ENCODE data around the gene RSPO1.
"Not testable (repeated sequence)": the region's sequence is repeated elsewhere in the genome, so short reads cannot be mapped to it uniquely, and the experiment has no call there.

Gene RSPO1

DNA sequence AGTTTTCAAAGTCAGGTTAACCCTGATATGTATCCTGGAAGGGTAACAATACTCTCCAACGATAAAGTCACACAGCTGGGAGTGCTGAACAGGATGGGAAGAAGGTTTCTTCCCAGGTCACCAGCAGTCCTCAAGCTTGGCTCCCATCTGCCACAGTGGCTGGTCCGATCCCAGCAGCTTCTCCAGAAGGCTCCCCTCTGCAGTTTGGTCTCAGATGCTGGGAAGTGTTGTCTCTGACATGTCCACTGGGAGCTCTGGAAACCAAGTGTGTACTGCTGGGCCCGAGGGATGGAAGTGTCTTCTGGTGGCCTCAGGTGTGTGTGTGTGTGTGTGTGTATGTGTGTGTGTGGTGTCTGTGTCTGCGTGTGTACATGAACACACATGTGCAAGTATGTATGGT, 22.5 kb downstream of the RSPO1 start:
- DNase-seq = no peak

- no peak for DNase-seq
These were observed 24.7 kb downstream of the RSPO1 start for GRCh38 chr1:37609994-37610393.

DNA sequence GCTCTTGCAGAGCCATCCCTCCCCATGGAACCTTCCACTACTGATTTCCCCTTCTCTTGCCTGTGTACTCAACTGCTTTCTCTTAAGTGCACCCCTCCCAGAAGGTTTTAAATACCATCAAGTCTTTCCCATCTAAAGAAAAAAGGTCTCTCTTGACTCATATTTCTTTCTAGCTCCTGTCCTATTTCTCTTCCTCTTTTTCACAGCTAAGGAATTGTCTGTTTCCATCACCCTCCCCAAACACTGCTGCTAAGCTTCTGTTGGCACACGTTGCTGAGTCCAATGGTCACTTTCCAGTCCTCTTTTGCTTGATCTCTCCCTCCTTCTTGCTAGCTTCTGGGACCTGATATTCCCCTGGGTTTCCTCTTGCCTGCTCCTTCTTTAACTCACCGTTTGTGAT, 25.7 kb downstream of the RSPO1 start:
- DNase-seq = no peak

- no peak for DNase-seq
These were observed 28.0 kb downstream of the RSPO1 start for GRCh38 chr1:37606481-37607263.

GRCh38 chr1:37605806-37606474, 28.8 kb downstream of the RSPO1 start:
- no peak for DNase-seq

DNA sequence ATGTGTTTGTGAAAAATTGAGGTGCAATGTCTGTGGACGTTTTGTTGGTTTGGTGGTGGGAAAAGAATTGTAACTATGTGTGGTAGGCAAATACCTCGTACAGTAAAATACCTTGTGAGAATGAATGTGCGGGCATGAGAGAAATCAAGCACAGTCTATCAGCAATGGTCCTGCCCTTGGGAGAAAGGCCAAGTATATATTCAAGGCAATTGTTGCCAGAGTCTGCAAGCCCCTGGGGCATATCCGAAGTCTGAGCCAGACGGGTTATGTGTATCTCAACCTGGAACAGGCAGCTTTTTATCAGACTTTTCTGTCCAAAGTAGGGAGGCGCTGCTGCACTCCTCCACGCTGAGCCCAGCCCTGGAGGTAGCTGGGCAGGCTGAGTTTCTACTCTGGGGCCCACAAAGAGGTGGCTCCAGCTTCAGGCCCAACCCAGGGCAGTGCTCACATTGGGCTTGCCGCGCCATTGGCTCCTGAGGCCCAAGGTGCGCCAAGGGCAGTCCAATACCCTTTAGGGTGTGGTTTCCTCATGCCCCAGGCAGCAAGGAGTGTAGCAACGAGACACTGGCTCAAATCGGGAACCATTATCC, 29.5 kb downstream of the RSPO1 start:
- DNase-seq = no peak

DNA sequence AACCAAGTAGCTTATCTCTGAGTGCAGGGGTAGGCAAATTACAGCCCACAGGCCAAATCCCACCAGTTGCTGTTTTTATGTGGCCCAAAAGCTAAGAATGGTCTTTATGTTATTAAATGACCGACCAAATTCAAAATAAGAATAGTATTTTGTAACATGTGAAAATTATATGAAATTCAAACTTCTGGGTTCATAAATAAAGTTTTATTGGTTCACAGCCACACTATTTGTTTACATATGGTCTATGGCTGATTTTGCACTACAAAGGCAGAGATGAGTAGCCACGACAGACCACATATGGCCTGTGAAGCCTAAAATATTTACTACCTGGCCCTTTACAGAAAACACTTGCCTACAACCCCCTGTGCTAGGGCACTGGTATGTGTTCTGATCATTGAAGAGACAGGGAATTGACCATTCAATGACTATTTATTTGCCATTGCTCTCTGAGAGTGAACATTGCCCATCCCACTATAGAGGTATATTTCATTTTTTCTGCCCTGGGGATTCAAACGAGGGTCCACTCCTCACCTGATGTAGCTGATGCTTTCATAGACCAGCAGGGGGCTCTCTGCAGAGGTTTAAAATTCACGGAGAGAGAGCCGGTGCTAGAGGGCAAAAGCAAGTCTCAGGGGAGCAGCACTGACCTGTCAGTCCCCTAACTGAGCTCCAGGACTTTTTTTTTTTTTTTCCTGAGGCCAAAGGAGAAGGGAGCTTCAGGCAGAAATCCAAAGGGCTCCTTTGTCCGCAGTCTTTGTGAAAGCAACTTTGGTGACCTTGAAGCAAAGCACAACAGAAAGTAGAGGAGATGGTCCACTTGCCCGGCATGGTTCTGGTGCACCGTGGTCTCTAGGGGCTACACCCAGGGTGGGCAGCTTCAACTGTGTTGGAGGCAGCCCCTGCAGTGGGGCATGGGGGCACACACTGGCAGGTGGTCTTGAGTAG, 31.7 kb downstream of the RSPO1 start:
- DNase-seq = peak; percentile 23

DNA sequence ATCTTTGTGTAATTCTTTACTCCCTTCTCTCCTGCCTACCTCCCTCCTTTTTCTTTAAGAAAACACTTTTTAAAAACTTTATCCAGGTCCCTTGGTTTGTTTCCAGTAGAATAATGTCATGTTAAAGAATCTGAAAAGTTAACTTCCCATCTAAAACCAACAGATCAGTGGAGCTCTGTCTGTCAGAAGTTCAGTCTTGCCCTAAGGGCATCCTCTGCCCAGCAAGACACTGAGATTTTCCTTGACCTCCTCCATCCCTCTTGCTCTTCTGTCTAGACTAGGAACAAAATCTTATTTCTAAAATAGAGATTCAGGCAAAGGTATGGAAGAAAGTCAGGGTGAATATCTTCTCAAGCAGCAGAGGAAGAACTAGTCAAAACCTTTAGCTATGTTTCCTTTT, 33.3 kb downstream of the RSPO1 start:
- DNase-seq = no peak

- DNase-seq = no peak
These were observed 34.8 kb downstream of the RSPO1 start for GRCh38 chr1:37599940-37600339.

- DNase-seq = no peak
These were observed 38.5 kb downstream of the RSPO1 start for GRCh38 chr1:37596182-37596667.

DNA sequence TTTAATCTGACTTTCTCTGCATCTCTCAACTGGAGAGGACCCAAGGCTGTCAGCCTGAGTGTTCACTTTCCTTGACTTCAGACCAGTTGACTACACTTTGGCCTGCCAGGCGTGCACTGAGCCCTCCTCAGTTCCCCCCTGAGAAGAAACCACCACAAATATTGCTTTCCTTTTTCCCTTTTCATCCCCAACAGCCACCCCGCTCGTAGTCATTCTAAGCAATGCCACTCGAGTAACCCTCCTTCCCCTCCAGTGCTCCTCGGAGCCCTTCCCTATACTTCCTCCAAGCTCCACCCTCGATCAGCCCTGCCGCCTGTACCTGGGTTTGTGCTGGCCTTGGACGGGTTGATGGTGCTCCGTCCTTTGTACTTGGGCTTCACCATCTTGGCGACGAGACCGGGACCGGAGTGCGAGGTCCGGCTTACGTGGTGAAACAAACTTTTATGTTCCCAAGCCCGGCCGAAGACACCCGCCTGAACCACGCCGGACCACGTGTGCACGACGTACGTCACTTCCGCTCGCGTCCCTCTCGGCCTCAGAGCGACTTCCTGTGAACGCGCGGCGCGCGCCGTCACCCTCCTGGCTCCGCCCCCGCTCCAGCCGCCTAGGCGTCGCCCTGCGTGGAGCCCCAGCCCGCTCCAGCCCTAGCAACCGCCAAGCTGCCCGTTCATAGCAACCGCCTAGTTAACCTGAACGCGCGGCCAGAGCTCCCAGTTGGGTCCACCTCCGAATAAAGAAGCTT, 39.1 kb downstream of the RSPO1 start, which contains the start of gene GNL2:
TSS of gene GNL2 (minus strand) at position 498 of the 742 bp plus-strand sequence. CDS start at position 383, 115 bp downstream.
- peak; percentile 96 for DNase-seq

- DNase-seq = no peak
These were observed 41.0 kb downstream of the RSPO1 start for GRCh38 chr1:37593726-37594125.

DNA sequence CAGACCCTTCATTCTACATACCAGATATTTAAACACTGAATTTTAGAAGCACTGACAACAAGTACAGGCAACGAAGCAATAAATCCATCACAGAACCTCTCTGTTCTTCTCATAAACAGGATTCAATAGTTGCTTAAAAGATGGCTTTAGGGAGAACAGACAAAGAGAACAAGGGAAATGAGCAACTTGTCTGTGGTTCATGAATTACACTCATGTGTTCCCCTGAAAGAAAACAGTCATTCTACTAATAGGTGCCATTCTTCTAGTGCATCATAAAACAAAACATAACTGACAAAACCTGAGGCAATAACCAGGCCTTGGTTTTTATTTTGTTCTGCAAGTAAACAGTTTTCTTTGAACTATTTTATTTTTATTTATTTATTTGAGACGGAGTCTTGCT, 45.8 kb downstream of the RSPO1 start:
- no peak for DNase-seq

DNA sequence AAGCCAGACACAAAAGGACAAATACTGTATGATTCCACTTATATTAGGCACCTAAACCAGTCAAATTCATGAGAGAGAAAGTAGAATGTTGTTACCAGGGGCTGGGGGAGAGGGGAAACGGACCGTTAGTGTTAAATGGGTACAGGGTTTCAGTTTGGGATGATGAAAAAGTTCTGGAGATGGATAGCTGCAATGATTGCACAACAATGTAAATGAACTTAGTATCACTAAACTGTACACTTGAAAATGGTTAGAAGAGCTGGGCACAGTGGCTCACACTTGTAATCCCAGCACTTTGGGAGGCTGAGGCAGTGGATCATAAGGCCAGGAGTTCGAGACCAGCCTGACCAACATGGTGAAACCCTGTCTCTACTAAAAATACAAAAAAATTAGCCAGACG, 50.1 kb downstream of the RSPO1 start:
- not testable (repeated sequence) for DNase-seq

DNA sequence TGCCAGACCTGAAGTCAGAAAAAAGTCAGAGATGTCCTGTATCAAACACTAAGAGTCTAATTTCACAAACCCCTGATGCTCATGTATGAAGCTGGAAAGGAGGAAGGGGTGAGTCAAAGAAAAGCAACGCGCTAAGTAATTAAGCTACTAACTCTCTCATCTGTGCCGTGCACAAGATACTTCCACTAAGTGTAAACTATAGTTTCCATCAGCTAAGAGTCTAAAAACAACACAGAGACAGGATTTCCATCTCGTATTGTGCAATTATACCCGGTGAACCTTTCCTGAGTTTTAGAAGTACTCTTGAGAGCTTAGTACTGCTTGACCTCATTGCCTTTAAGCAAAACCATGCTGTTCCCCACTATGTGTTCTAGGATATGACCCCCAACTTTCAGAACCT, 59.0 kb downstream of the RSPO1 start:
- DNase-seq = no peak

DNA sequence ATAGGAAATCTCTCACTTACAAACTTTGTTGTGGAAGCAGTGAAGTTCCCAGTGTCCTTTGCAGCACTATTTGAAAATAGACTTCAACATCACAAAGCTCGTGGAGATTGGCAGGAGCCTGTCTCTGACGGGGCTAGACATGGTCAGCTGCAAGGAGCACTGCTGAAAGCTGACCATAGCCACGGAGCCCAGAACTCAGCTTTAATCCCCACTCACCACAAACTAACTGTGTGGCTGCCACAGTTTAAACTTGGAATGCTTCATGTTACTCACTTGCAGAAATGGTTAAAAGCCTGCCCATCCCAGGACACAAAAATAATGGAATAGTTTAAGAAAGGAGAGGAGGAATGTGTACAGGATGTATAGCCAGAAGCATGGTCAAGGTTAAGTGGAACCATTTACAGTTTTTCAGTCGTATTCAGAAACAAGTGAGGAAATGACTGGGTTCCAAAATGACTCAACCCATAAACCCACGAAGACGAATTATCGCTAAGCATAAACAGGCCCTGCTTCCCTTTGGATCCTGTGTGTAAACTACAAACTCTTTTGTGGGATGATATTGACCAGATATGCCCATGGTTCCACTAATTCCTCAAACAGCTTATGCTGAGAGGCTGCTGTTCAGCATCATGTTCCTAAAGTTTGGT, 59.7 kb downstream of the RSPO1 start:
- no peak for DNase-seq

GRCh38 chr1:37570528-37571334, 64.0 kb downstream of the RSPO1 start:
- no peak for DNase-seq

- no peak for DNase-seq
These were observed 67.7 kb downstream of the RSPO1 start for GRCh38 chr1:37567023-37567422.

- no peak for DNase-seq
These were observed 69.8 kb downstream of the RSPO1 start for GRCh38 chr1:37564892-37565291.

DNA sequence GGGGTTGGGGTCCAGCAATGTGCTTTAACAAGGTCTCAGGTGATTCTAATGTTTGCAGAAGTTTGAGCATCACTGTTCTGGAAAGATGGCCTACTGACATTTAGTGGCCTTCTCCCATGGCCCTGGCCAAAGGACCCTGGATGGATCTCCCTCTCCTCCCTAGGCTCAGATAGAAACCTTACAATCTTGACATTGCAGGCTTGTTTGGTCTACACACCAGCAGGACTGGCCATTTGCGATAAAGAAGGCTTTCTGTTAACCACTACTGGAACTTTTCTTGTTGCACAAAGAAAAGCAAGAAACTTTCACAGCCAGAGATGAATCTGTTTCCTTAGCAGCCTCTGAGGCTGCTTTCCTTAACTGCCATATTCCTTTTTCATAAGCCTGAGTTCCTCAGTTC, 71.7 kb downstream of the RSPO1 start:
- no peak for DNase-seq

Data from activated naive CD4-positive, alpha-beta T cell treated with anti-CD3 and anti-CD28 coated beads, Interleukin-2, amount 50 U/mL, for 16 hours (primary cell).